ENCODE measurements around the gene CCNYL1. TPM values are rescaled to one million over a fixed set of nuclear protein-coding genes. Genes with fewer than 3 reads are reported as not detected.

CCNYL1 gene
- total and polyA plus RNA-seq, 9 donors = 4.3 to 13.8 (median 7.4) TPM

- no peak for TF ChIP-seq EP300 (IDR thresholded peaks at IDR 0.05)
- TF ChIP-seq CTCF (IDR thresholded peaks at IDR 0.05) = no peak
- TF ChIP-seq POLR2A (IDR thresholded peaks at IDR 0.05) = no peak
- DNase-seq = no peak
- peaks cover 3% of the 10 kb centered on the region for H3K4me1 ChIP-seq (ENCODE audit: insufficient read depth)
- no peaks in the 10 kb centered on the region for H3K9me3 ChIP-seq
- intact Hi-C loops (cut with DNase I) = no loop called here
- H3K27ac ChIP-seq = no peak overlapping the region
- 64 to 82% (median 75%) methylated on average over 3 of the region's 3 CpGs for WGBS, 3 donors
- no peaks in the 10 kb centered on the region for H3K27me3 ChIP-seq
- no peak overlapping the region for H3K4me3 ChIP-seq
- no peaks in the 10 kb centered on the region for H3K36me3 ChIP-seq
Measured at GRCh38 chr2:207775473-207775872, 64.0 kb downstream of the CCNYL1 start.

GRCh38 chr2:207777124-207777523, 65.7 kb downstream of the CCNYL1 start:
- H3K27me3 ChIP-seq = no peaks in the 10 kb centered on the region
- DNase-seq = no peak

GRCh38 chr2:207778298-207778882, 67.0 kb downstream of the CCNYL1 start:
- H3K36me3 ChIP-seq = no peaks in the 10 kb centered on the region
- TF ChIP-seq POLR2A (IDR thresholded peaks at IDR 0.05) (no peak), CTCF (IDR thresholded peaks at IDR 0.05) (no peak), EP300 (IDR thresholded peaks at IDR 0.05) (no peak)
- no peak overlapping the region for H3K27ac ChIP-seq
- H3K4me3 ChIP-seq = no peak overlapping the region
- H3K4me1 ChIP-seq (ENCODE audit: insufficient read depth) = no peaks in the 10 kb centered on the region
- H3K27me3 ChIP-seq = no peaks in the 10 kb centered on the region
- H3K9me3 ChIP-seq = no peaks in the 10 kb centered on the region
- 83 to 97% (median 90%) methylated on average over 4 of the region's 4 CpGs for WGBS, 3 donors
- DNase-seq = no peak
- intact Hi-C loops (cut with DNase I) = no loop called here

More at GRCh38 chr2:207777124-207777523, 65.7 kb downstream of the CCNYL1 start:
- Histone ChIP-seq H3K36me3 (no peaks in the 10 kb centered on the region), H3K9me3 (no peaks in the 10 kb centered on the region), H3K4me3 (no peak overlapping the region), H3K4me1 (ENCODE audit: insufficient read depth) (no peaks in the 10 kb centered on the region), H3K27ac (no peak overlapping the region)
- intact Hi-C loops (cut with DNase I) = no loop called here
- WGBS, 3 donors = 84 to 89% (median 88%) methylated on average over 6 of the region's 6 CpGs
- TF ChIP-seq EP300 (IDR thresholded peaks at IDR 0.05) (no peak), CTCF (IDR thresholded peaks at IDR 0.05) (no peak), POLR2A (IDR thresholded peaks at IDR 0.05) (no peak)

- 83 to 88% (median 86%) methylated on average over 11 of the region's 11 CpGs for WGBS, 3 donors
- intact Hi-C loops (cut with DNase I) = no loop called here
- Histone ChIP-seq H3K36me3 (no peaks in the 10 kb centered on the region), H3K4me1 (ENCODE audit: insufficient read depth) (no peaks in the 10 kb centered on the region), H3K27ac (no peak overlapping the region), H3K4me3 (no peak overlapping the region), H3K9me3 (no peaks in the 10 kb centered on the region), H3K27me3 (no peaks in the 10 kb centered on the region)
- no peak for TF ChIP-seq POLR2A (IDR thresholded peaks at IDR 0.05)
- TF ChIP-seq EP300 (IDR thresholded peaks at IDR 0.05) = no peak
- TF ChIP-seq CTCF (IDR thresholded peaks at IDR 0.05) = no peak
- DNase-seq = no peak
Measured at GRCh38 chr2:207779523-207779922, 68.1 kb downstream of the CCNYL1 start.

Measured in ovary (tissue), 9 donors.